Muscle of arm (tissue), 12 donors: ENCODE measurements around the gene SLC25A14. TPM values are rescaled to one million over a fixed set of nuclear protein-coding genes. Genes with fewer than 3 reads are reported as not detected.
A peak's percentile ranks its signal among the peaks of the same experiment; 100 is the strongest.
"Not testable (repeated sequence)": the region's sequence is repeated elsewhere in the genome, so short reads cannot be mapped to it uniquely, and the experiment has no call there.

Experiments used
- DNase-seq: peaks from one replicate; pipeline ENCODE4 v3.0.0-alpha.2; 2013
- polyA plus RNA-seq, 12 donors: library from polyadenylated mRNA; unstranded; fragments of 120-200 nt; gene quantifications; one replicate each; pipeline ENCODE4 v1.2.1, GENCODE V29; 2013; ENCODE audit not compliant: insufficient read length in 12 of 12

SLC25A14 gene
- polyA plus RNA-seq, 12 donors, result 6.8 to 18.8 (median 10.5) TPM; not detected in 1

GRCh38 chrX:130352050-130352449 is 12.3 kb downstream of the SLC25A14 start:
- not testable (repeated sequence) for DNase-seq

- DNase-seq, result no peak
Measured at GRCh38 chrX:130376077-130376476, 36.4 kb downstream of the SLC25A14 start.

- DNase-seq, result no peak
Measured at GRCh38 chrX:130378024-130378669, 38.4 kb downstream of the SLC25A14 start.

GRCh38 chrX:130385520-130385919 is 45.8 kb downstream of the SLC25A14 start, which contains the start of gene GPR119:
TSS of gene GPR119 (minus strand) at chrX:130385674. CDS start at chrX:130385447, 227 bp downstream.
- no peak for DNase-seq

GRCh38 chrX:130386408-130386808 is 46.7 kb downstream of the SLC25A14 start:
- no peak for DNase-seq

GRCh38 chrX:130393451-130394074 is 53.8 kb downstream of the SLC25A14 start:
- peak; percentile 26 for DNase-seq

GRCh38 chrX:130395341-130395740 is 55.6 kb downstream of the SLC25A14 start:
- no peak for DNase-seq

- peak; percentile 82 for DNase-seq
Measured at GRCh38 chrX:130401415-130402207, 61.9 kb downstream of the SLC25A14 start, which contains the start of gene RBMX2. TSS of gene RBMX2 (plus strand) at chrX:130401987. CDS start at chrX:130402033, 46 bp downstream.

GRCh38 chrX:130402208-130402684 is 62.5 kb downstream of the SLC25A14 start:
- DNase-seq, result no peak

- DNase-seq, result no peak
Measured at GRCh38 chrX:130413415-130413814, 73.7 kb downstream of the SLC25A14 start.

GRCh38 chrX:130414800-130415199 is 75.1 kb downstream of the SLC25A14 start:
- no peak for DNase-seq

- no peak for DNase-seq
Measured at GRCh38 chrX:130415201-130415600, 75.5 kb downstream of the SLC25A14 start.

GRCh38 chrX:130416785-130417184 is 77.1 kb downstream of the SLC25A14 start:
- no peak for DNase-seq

- DNase-seq, result no peak
Measured at GRCh38 chrX:130418066-130418465, 78.3 kb downstream of the SLC25A14 start.

GRCh38 chrX:130418740-130419139 is 79.0 kb downstream of the SLC25A14 start:
- DNase-seq, result no peak

GRCh38 chrX:130419263-130419662 is 79.5 kb downstream of the SLC25A14 start:
- DNase-seq, result no peak

Other genes starting within 250 kb of the SLC25A14 start
- gene ELF4, start 229.4 kb upstream of the SLC25A14 start, polyA plus RNA-seq, result 10 to 100 TPM in 5 of 12 donors, 1 to 10 TPM in 6, not detected in 1; 8.1 to 22.3 (median 9.7) TPM
- gene AIFM1, start 174.1 kb upstream of the SLC25A14 start, polyA plus RNA-seq, result 10 to 100 TPM in 11 of 12 donors, not detected in 1; 16.2 to 30.5 (median 25.0) TPM
- under 1 TPM in 9 of 12 donors, not detected in 3; 0.12 to 0.95 (median 0.52) TPM for gene RAB33A, start 168.0 kb upstream of the SLC25A14 start, polyA plus RNA-seq
- 10 to 100 TPM in 1 of 12 donors, 1 to 10 TPM in 10, not detected in 1; 5.2 to 10.1 (median 7.8) TPM for gene ZNF280C, start 71.0 kb upstream of the SLC25A14 start, polyA plus RNA-seq
- not detected for gene GPR119, start 45.8 kb downstream of the SLC25A14 start, polyA plus RNA-seq
- gene RBMX2, start 62.1 kb downstream of the SLC25A14 start, polyA plus RNA-seq, result 10 to 100 TPM in 11 of 12 donors, not detected in 1; 12.1 to 31.6 (median 23.5) TPM